DOHH2 (cell line): ENCODE results near the gene NOC2L.
"Not testable (repeated sequence)": the region's sequence is repeated elsewhere in the genome, so short reads cannot be mapped to it uniquely, and the experiment has no call there.

Source experiments
- H3F3A ChIP-seq: fragments of 200-600 bp; sonication (generic), shearing (Covaris generic); 2 replicates; pipeline ENCODE4 v1.6.0; 2016; ENCODE audit warnings: antibody characterized with exemption, mild to moderate bottlenecking; ENCODE audit not compliant: control insufficient read depth, insufficient read depth
- H3K27ac ChIP-seq: fragments of 200-600 bp; sonication (generic); 2 replicates; pipeline ENCODE4 v1.5.1; 2014; ENCODE audit warnings: low read depth, mild to moderate bottlenecking, low read length, moderate library complexity
- H3K27me3 ChIP-seq: fragments of 200-600 bp; sonication (generic); 2 replicates; pipeline ENCODE4 v1.6.1; 2014; ENCODE audit warnings: mild to moderate bottlenecking, low read length, mixed read lengths; ENCODE audit not compliant: control insufficient read depth
- H3K36me3 ChIP-seq: fragments of 200-600 bp; sonication (generic); 2 replicates; pipeline ENCODE4 v1.6.1; 2014; ENCODE audit warnings: mild to moderate bottlenecking, low read length, moderate library complexity, mixed read lengths; ENCODE audit not compliant: control insufficient read depth
- H3K4me1 ChIP-seq: fragments of 200-600 bp; sonication (generic); 2 replicates; pipeline ENCODE4 v1.6.1; 2014; ENCODE audit warnings: mild to moderate bottlenecking, low read length, mixed read lengths; ENCODE audit not compliant: control insufficient read depth
- H3K4me2 ChIP-seq: fragments of 200-600 bp; sonication (generic); 2 replicates; pipeline ENCODE4 v1.6.0; 2014; ENCODE audit warnings: mild to moderate bottlenecking, low read length, moderate library complexity
- H3K4me3 ChIP-seq: fragments of 200-600 bp; sonication (generic); 2 replicates; pipeline ENCODE4 v1.5.1; 2014; ENCODE audit warnings: mild to moderate bottlenecking, low read length, mixed read lengths
- H3K79me2 ChIP-seq: fragments of 200-600 bp; sonication (generic); 2 replicates; pipeline ENCODE4 v1.6.1; 2014; ENCODE audit warnings: mild to moderate bottlenecking, low read length, mixed read lengths; ENCODE audit not compliant: control insufficient read depth
- H3K9me2 ChIP-seq: fragments of 200-600 bp; sonication (generic); replicated peaks from 2 replicates; pipeline ENCODE4 v1.6.1; 2014; ENCODE audit warnings: mild to moderate bottlenecking, low read length, mixed read lengths; ENCODE audit not compliant: control insufficient read depth
- H3K9me3 ChIP-seq: fragments of 200-600 bp; sonication (generic); 2 replicates; pipeline ENCODE4 v1.6.1; 2014; ENCODE audit warnings: antibody characterized with exemption, low read length, mixed read lengths; ENCODE audit not compliant: control insufficient read depth, insufficient read depth
- H4K20me1 ChIP-seq: fragments of 200-600 bp; sonication (generic); 2 replicates; pipeline ENCODE4 v1.6.0; 2014; ENCODE audit warnings: low read depth, mild to moderate bottlenecking, antibody characterized with exemption, low read length, moderate library complexity; ENCODE audit not compliant: control insufficient read depth, insufficient read depth
- CTCF ChIP-seq: fragments of 200-600 bp; sonication (generic); IDR thresholded peaks from one replicate; pipeline ENCODE4 v1.5.1; 2014; ENCODE audit warnings: antibody characterized with exemption, mild to moderate bottlenecking, low read depth, low read length; ENCODE audit not compliant: poor library complexity, severe bottlenecking
- EZH2phosphoT487 ChIP-seq: fragments of 200-600 bp; sonication (generic); IDR thresholded peaks from 2 replicates; pipeline ENCODE4 v1.6.1; 2017; ENCODE audit warnings: borderline replicate concordance, mild to moderate bottlenecking, antibody characterized with exemption, low read length, moderate library complexity, mixed read lengths

Gene NOC2L

GRCh38 chr1:902802-903201, 56.3 kb downstream of the NOC2L start:
- Histone ChIP-seq H3K9me2 (no peaks in the 10 kb centered on the region), H3K4me2 (no peak overlapping the region), H3K27me3 (peaks cover 28% of the 10 kb centered on the region), H3F3A (no peaks in the 10 kb centered on the region), H3K9me3 (no peaks in the 10 kb centered on the region), H3K27ac (no peak overlapping the region), H3K4me3 (no peak overlapping the region), H3K4me1 (peaks cover 9% of the 10 kb centered on the region), H3K36me3 (no peaks in the 10 kb centered on the region), H4K20me1 (no peaks in the 10 kb centered on the region), H3K79me2 (no peaks in the 10 kb centered on the region)
- TF ChIP-seq EZH2phosphoT487 (no peak), CTCF (no peak)

GRCh38 chr1:901108-901859, 57.8 kb downstream of the NOC2L start:
- Histone ChIP-seq H3K9me3 (no peaks in the 10 kb centered on the region), H3K27ac (no peak overlapping the region), H3F3A (no peaks in the 10 kb centered on the region), H3K4me3 (no peak overlapping the region), H3K27me3 (peaks cover 29% of the 10 kb centered on the region), H3K4me1 (peaks cover 9% of the 10 kb centered on the region), H4K20me1 (no peaks in the 10 kb centered on the region), H3K36me3 (no peaks in the 10 kb centered on the region), H3K79me2 (no peaks in the 10 kb centered on the region), H3K9me2 (no peaks in the 10 kb centered on the region), H3K4me2 (no peak overlapping the region)
- TF ChIP-seq EZH2phosphoT487 (no peak), CTCF (no peak)

GRCh38 chr1:899636-900317, 59.3 kb downstream of the NOC2L start:
- H3K79me2 ChIP-seq, result no peaks in the 10 kb centered on the region
- no peak overlapping the region for H3K4me2 ChIP-seq
- no peak overlapping the region for H3K4me3 ChIP-seq
- no peaks in the 10 kb centered on the region for H3K9me3 ChIP-seq
- no peaks in the 10 kb centered on the region for H3F3A ChIP-seq
- H4K20me1 ChIP-seq, result no peaks in the 10 kb centered on the region
- H3K36me3 ChIP-seq, result no peaks in the 10 kb centered on the region
- no peaks in the 10 kb centered on the region for H3K9me2 ChIP-seq
- no peak overlapping the region for H3K27ac ChIP-seq
- TF ChIP-seq EZH2phosphoT487 (no peak), CTCF (no peak)
- peaks cover under 1% of the 10 kb centered on the region; the same call in 1 of the 2 replicates for H3K4me1 ChIP-seq
- peaks cover 16% of the 10 kb centered on the region for H3K27me3 ChIP-seq

GRCh38 chr1:897951-898350, 61.1 kb downstream of the NOC2L start:
- not testable (repeated sequence) for H4K20me1 ChIP-seq, H3K4me2 ChIP-seq, H3K79me2 ChIP-seq, H3K9me2 ChIP-seq, H3K27ac ChIP-seq, H3K36me3 ChIP-seq, H3K4me3 ChIP-seq, H3K9me3 ChIP-seq, H3F3A ChIP-seq, H3K4me1 ChIP-seq
- peaks cover 16% of the 10 kb centered on the region for H3K27me3 ChIP-seq
